ENCODE data around the gene YKT6.

Gene YKT6

GRCh38 chr7:44206008-44206407 is 5.2 kb downstream of the YKT6 start:
- no peaks in the 10 kb centered on the region for H3K9me3 ChIP-seq (replicated peaks in 1 of 2; ENCODE audit: control insufficient read depth in 2 of 2, insufficient read depth in 1 of 2, low read depth in 1 of 2, low read length in 2 of 2)
- no peak overlapping the region for H3K23ac ChIP-seq (ENCODE audit: low read depth, low read length, poor library complexity)
- H3K27ac ChIP-seq (replicated peaks; ENCODE audit: low read length), result no peak overlapping the region
- no peak for DNase-seq (ENCODE audit: low spot score)
- no peak overlapping the region for H4K91ac ChIP-seq (ENCODE audit: low read depth, low read length, poor library complexity)
- H2AK5ac ChIP-seq (ENCODE audit: low read depth, low read length), result no peak overlapping the region
- no peak overlapping the region for H2AFZ ChIP-seq (ENCODE audit: low read length)
- no peak overlapping the region for H3K18ac ChIP-seq (ENCODE audit: low read length)
- H2BK120ac ChIP-seq (ENCODE audit: low read depth, low read length), result no peak overlapping the region
- H2BK5ac ChIP-seq (ENCODE audit: low read length), result no peak overlapping the region
- peaks cover 3% of the 10 kb centered on the region for H3K79me1 ChIP-seq (ENCODE audit: low read depth, low read length)
- H3K14ac ChIP-seq (ENCODE audit: low read length), result no peak overlapping the region
- H4K8ac ChIP-seq (ENCODE audit: low read depth, low read length), result no peak overlapping the region
- H2BK15ac ChIP-seq (ENCODE audit: low read length), result no peak overlapping the region
- peaks cover 44 to 78% of the 10 kb centered on the region in 2 donors for H3K36me3 ChIP-seq (replicated peaks in 1 of 2; ENCODE audit: control insufficient read depth in 2 of 2, insufficient read depth in 2 of 2, low read length in 2 of 2)
- no peak overlapping the region for H3K9ac ChIP-seq (ENCODE audit: low read depth, low read length, poor library complexity)
- no peak overlapping the region for H3K4ac ChIP-seq (ENCODE audit: low read length)
- no peak overlapping the region for H3K4me3 ChIP-seq (ENCODE audit: low read length in 2 of 2)
- H3K4me2 ChIP-seq (ENCODE audit: insufficient read depth, low read length, poor library complexity, severe bottlenecking), result no peak overlapping the region
- H2BK12ac ChIP-seq (ENCODE audit: low read length), result no peak overlapping the region
- peaks cover 3% of the 10 kb centered on the region in 2 donors for H3K4me1 ChIP-seq (ENCODE audit: control insufficient read depth in 2 of 2, insufficient read depth in 1 of 2, low read depth in 1 of 2, low read length in 2 of 2)
- H3K27me3 ChIP-seq (ENCODE audit: control insufficient read depth in 3 of 3, insufficient read depth in 3 of 3, low read depth in 1 of 3, low read length in 3 of 3), result no peaks in the 10 kb centered on the region
- WGBS, 2 donors (ENCODE audit: extremely low coverage in 2 of 2, insufficient read length in 2 of 2, insufficient replicate concordance in 1 of 2), result no CpG with 5 or more reads among the region's 5 CpGs

- Histone ChIP-seq H3K4me2 (ENCODE audit: insufficient read depth, low read length, poor library complexity, severe bottlenecking) (no peak overlapping the region), H4K91ac (ENCODE audit: low read depth, low read length, poor library complexity) (no peak overlapping the region), H2BK15ac (ENCODE audit: low read length) (no peak overlapping the region), H3K4me3 (ENCODE audit: low read length in 2 of 2) (no peak overlapping the region), H2BK5ac (ENCODE audit: low read length) (no peak overlapping the region), H2AFZ (ENCODE audit: low read length) (no peak overlapping the region), H3K23ac (ENCODE audit: low read depth, low read length, poor library complexity) (no peak overlapping the region), H3K27ac (replicated peaks; ENCODE audit: low read length) (no peak overlapping the region), H4K8ac (ENCODE audit: low read depth, low read length) (no peak overlapping the region), H3K9me3 (replicated peaks in 1 of 2; ENCODE audit: control insufficient read depth in 2 of 2, insufficient read depth in 1 of 2, low read depth in 1 of 2, low read length in 2 of 2) (no peaks in the 10 kb centered on the region), H3K14ac (ENCODE audit: low read length) (no peak overlapping the region), H3K9ac (ENCODE audit: low read depth, low read length, poor library complexity) (no peak overlapping the region), H3K18ac (ENCODE audit: low read length) (no peak overlapping the region), H2BK12ac (ENCODE audit: low read length) (no peak overlapping the region), H2AK5ac (ENCODE audit: low read depth, low read length) (no peak overlapping the region), H3K4ac (ENCODE audit: low read length) (no peak overlapping the region), H3K36me3 (replicated peaks in 1 of 2; ENCODE audit: control insufficient read depth in 2 of 2, insufficient read depth in 2 of 2, low read length in 2 of 2) (peaks cover 52 to 98% of the 10 kb centered on the region in 2 donors), H3K79me1 (ENCODE audit: low read depth, low read length) (peaks cover 2% of the 10 kb centered on the region), H3K27me3 (ENCODE audit: control insufficient read depth in 3 of 3, insufficient read depth in 3 of 3, low read depth in 1 of 3, low read length in 3 of 3) (no peaks in the 10 kb centered on the region), H3K4me1 (ENCODE audit: control insufficient read depth in 2 of 2, insufficient read depth in 1 of 2, low read depth in 1 of 2, low read length in 2 of 2) (peaks cover 0 to 3% of the 10 kb centered on the region in 2 donors), H2BK120ac (ENCODE audit: low read depth, low read length) (no peak overlapping the region)
- no peak for DNase-seq (ENCODE audit: low spot score)
- WGBS, 2 donors (ENCODE audit: extremely low coverage in 2 of 2, insufficient read length in 2 of 2, insufficient replicate concordance in 1 of 2), result no CpG with 5 or more reads among the region's 7 CpGs
These were observed 7.3 kb downstream of the YKT6 start for GRCh38 chr7:44208085-44208484.

- H3K23ac ChIP-seq (ENCODE audit: low read depth, low read length, poor library complexity), result no peak overlapping the region
- no peak overlapping the region for H3K9ac ChIP-seq (ENCODE audit: low read depth, low read length, poor library complexity)
- H3K18ac ChIP-seq (ENCODE audit: low read length), result no peak overlapping the region
- peaks cover 51 to 89% of the 10 kb centered on the region in 2 donors for H3K36me3 ChIP-seq (replicated peaks in 1 of 2; ENCODE audit: control insufficient read depth in 2 of 2, insufficient read depth in 2 of 2, low read length in 2 of 2)
- no peak overlapping the region for H3K14ac ChIP-seq (ENCODE audit: low read length)
- no peaks in the 10 kb centered on the region for H3K79me1 ChIP-seq (ENCODE audit: low read depth, low read length)
- H2BK12ac ChIP-seq (ENCODE audit: low read length), result no peak overlapping the region
- no CpG with 5 or more reads among the region's 5 CpGs for WGBS, 2 donors (ENCODE audit: extremely low coverage in 2 of 2, insufficient read length in 2 of 2, insufficient replicate concordance in 1 of 2)
- DNase-seq (ENCODE audit: low spot score), result no peak
- no peaks in the 10 kb centered on the region for H3K27me3 ChIP-seq (ENCODE audit: control insufficient read depth in 3 of 3, insufficient read depth in 3 of 3, low read depth in 1 of 3, low read length in 3 of 3)
- H2AFZ ChIP-seq (ENCODE audit: low read length), result no peak overlapping the region
- H2AK5ac ChIP-seq (ENCODE audit: low read depth, low read length), result no peak overlapping the region
- H2BK120ac ChIP-seq (ENCODE audit: low read depth, low read length), result no peak overlapping the region
- H3K9me3 ChIP-seq (replicated peaks in 1 of 2; ENCODE audit: control insufficient read depth in 2 of 2, insufficient read depth in 1 of 2, low read depth in 1 of 2, low read length in 2 of 2), result no peaks in the 10 kb centered on the region
- H3K4ac ChIP-seq (ENCODE audit: low read length), result no peak overlapping the region
- H3K27ac ChIP-seq (replicated peaks; ENCODE audit: low read length), result no peak overlapping the region
- no peak overlapping the region for H3K4me3 ChIP-seq (ENCODE audit: low read length in 2 of 2)
- H2BK15ac ChIP-seq (ENCODE audit: low read length), result no peak overlapping the region
- H3K4me2 ChIP-seq (ENCODE audit: insufficient read depth, low read length, poor library complexity, severe bottlenecking), result no peak overlapping the region
- H3K4me1 ChIP-seq (ENCODE audit: control insufficient read depth in 2 of 2, insufficient read depth in 1 of 2, low read depth in 1 of 2, low read length in 2 of 2), result peaks cover 2 to 9% of the 10 kb centered on the region in 2 donors
- no peak overlapping the region for H2BK5ac ChIP-seq (ENCODE audit: low read length)
- H4K91ac ChIP-seq (ENCODE audit: low read depth, low read length, poor library complexity), result no peak overlapping the region
- H4K8ac ChIP-seq (ENCODE audit: low read depth, low read length), result no peak overlapping the region
These were observed 9.3 kb downstream of the YKT6 start for GRCh38 chr7:44210107-44210506.

GRCh38 chr7:44211126-44211675 is 10.4 kb downstream of the YKT6 start:
- H3K4ac ChIP-seq (ENCODE audit: low read length), result no peak overlapping the region
- DNase-seq (ENCODE audit: low spot score), result no peak
- peak overlapping the region; percentile 25 for H4K91ac ChIP-seq (ENCODE audit: low read depth, low read length, poor library complexity)
- H2BK120ac ChIP-seq (ENCODE audit: low read depth, low read length), result no peak overlapping the region
- peaks cover 45 to 78% of the 10 kb centered on the region in 2 donors for H3K36me3 ChIP-seq (replicated peaks in 1 of 2; ENCODE audit: control insufficient read depth in 2 of 2, insufficient read depth in 2 of 2, low read length in 2 of 2)
- no CpG with 5 or more reads among the region's 10 CpGs for WGBS, 2 donors (ENCODE audit: extremely low coverage in 2 of 2, insufficient read length in 2 of 2, insufficient replicate concordance in 1 of 2)
- H2BK12ac ChIP-seq (ENCODE audit: low read length), result no peak overlapping the region
- no peak overlapping the region for H2BK15ac ChIP-seq (ENCODE audit: low read length)
- H4K8ac ChIP-seq (ENCODE audit: low read depth, low read length), result no peak overlapping the region
- H3K18ac ChIP-seq (ENCODE audit: low read length), result no peak overlapping the region
- H3K4me2 ChIP-seq (ENCODE audit: insufficient read depth, low read length, poor library complexity, severe bottlenecking), result no peak overlapping the region
- H3K14ac ChIP-seq (ENCODE audit: low read length), result no peak overlapping the region
- no peaks in the 10 kb centered on the region for H3K27me3 ChIP-seq (ENCODE audit: control insufficient read depth in 3 of 3, insufficient read depth in 3 of 3, low read depth in 1 of 3, low read length in 3 of 3)
- no peak overlapping the region for H2BK5ac ChIP-seq (ENCODE audit: low read length)
- no peak overlapping the region for H2AFZ ChIP-seq (ENCODE audit: low read length)
- H3K79me1 ChIP-seq (ENCODE audit: low read depth, low read length), result no peaks in the 10 kb centered on the region
- peaks cover 2 to 9% of the 10 kb centered on the region in 2 donors for H3K4me1 ChIP-seq (ENCODE audit: control insufficient read depth in 2 of 2, insufficient read depth in 1 of 2, low read depth in 1 of 2, low read length in 2 of 2)
- H3K9me3 ChIP-seq (replicated peaks in 1 of 2; ENCODE audit: control insufficient read depth in 2 of 2, insufficient read depth in 1 of 2, low read depth in 1 of 2, low read length in 2 of 2), result no peaks in the 10 kb centered on the region
- H3K27ac ChIP-seq (replicated peaks; ENCODE audit: low read length), result no peak overlapping the region
- H2AK5ac ChIP-seq (ENCODE audit: low read depth, low read length), result no peak overlapping the region
- no peak overlapping the region for H3K23ac ChIP-seq (ENCODE audit: low read depth, low read length, poor library complexity)
- H3K9ac ChIP-seq (ENCODE audit: low read depth, low read length, poor library complexity), result no peak overlapping the region
- no peak overlapping the region for H3K4me3 ChIP-seq (ENCODE audit: low read length in 2 of 2)

Measured in neuronal stem cell (in vitro differentiated cells).